ENCODE results near the gene SIGLEC11.
"Not testable (repeated sequence)": the region's sequence is repeated elsewhere in the genome, so short reads cannot be mapped to it uniquely, and the experiment has no call there.

The SIGLEC11 gene

DNA sequence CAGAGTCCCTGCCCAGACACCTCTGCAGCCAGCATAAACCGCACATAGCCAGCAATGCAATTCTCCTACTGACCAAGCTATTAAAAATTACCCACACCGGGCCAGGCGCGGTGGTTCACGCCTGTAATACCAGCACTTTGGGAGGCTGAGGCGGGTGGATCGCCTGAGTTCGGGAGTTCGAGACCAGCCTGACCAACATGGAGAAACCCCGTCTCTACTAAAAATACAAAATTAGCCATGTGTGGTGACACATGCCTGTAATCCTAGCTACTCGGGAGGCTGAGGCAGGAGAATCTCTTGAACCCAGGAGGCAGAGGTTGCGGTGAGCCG, 36.1 kb downstream of the SIGLEC11 start:
- not testable (repeated sequence) for DNase-seq

DNA sequence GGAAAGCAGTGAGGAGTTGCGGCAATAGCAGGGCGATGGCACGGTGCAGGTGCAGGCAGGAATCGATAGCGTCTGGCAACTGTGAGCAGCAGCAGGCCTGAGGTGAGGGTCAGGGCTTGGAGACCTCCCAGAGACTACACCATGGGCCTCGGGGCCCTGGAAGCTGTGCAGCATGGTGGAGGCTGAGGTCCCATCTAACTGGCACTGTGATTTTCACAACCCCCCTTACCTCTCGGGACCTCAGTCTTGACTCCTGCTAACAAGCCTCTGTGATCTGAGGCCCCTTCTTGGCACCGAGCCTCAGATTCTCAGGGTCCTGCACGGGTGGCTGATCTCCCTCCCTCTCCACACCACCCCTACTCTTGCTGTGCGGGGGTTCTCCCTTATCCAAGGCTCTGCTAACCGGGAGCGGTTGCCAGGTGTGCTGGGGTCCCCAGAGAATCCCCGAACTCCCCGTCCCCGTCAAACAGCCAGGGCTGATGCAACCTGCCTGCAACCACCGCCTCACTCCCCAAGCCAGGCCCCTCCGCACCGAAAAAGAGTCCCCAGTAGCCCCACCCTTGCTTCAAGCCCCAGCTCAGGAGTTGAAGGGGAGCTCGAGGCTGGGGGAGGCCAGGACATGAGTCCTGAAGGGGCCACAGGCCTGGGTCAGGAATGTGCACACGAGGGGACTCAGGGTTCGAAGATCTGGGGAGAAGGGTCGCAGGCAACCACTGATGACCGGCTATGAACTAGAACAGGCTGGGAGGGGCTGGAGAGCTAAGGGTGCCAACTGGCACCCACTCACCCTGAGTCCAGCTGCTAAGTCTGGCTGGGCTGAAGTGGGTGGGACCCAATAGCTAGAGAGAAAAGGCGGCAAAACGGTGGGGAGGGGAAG, 36.7 kb downstream of the SIGLEC11 start:
- DNase-seq, result no peak

DNA sequence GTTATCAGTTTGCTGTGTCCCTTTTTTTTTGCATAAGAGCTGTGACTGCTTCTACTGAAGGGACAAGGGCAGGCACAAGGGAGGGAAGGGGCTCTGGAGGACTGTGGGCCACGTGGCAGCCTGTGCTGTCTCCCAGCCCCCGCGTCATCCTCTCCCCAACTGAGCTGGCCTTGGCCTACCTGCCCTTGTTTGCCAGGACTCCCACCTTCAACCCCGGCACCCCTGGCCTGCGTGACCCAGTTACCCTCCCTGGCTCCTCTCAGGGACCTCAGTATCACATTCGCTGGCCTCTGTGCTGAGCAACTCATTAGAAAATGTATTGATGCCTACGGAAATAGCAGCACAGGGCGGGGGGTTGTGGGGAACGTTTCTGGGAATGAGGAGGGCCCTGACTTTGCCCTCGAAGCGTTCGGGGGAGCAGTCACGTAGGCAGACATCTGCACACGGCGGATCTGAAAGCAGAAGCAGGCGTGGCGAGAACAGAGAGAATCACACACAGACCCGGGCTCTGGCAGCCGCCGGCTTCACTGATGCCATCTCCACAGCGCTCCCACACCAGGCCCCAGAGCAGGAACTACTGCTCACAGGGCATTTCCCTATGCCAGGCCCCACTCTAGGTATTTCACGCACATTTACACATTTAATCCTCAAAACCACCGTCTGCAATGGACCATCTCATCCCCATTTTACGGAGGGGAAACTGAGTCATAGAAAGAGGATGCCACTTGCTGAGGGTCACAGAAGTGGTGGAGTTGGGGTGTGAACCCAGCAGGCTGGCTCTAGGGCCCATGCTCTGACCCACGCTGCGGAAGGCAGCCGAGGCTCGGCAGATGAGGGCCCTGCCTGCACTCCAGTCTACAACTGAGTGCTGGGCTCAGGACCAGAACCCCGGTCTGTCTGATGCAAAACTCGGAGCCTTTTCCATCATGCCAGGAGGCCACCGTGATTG, 37.6 kb downstream of the SIGLEC11 start:
- DNase-seq, result no peak

DNA sequence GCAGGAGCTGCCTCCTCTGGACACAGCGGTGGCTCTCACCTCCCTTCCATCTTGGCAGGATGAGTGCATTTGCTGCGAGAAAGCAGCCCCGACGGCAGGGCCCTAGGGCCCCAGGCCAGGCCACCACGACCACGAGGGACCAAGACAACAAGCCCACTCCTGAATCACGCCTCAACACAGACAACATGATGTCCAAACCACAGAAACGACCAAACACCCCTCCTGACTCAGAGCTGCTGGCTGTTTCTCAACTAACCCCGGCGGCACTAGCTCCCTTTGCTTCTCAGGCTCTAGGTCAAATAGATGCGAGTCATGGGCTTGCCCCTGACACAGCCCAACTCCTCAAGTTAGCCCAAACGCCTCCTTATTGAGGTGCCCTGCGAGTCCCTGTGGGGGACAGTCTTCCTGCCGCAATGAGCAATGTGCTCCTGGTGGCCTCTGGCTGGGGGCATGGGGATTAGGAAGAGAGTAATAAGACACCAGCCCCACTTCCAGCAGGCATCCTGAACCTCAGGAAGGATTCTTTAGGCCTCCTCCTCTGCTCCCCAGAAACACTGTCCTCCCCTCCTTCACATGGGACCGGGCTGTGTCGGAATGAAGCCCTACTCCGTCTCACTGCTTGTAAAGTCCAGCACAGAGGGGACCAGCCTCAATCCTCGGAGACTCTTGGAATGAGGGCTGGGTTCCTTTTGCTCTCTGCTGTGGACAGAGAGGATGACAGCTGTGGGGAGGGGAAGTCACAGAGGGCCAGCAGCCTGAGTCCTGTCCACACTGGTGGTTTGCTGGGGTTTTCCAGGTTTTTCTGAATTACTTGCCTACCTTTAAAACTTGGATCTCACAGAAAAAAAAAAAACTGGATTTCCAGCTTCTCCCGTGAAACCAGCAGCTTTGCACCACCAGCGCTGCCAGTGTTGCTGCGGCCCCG, 38.8 kb downstream of the SIGLEC11 start:
- no peak for DNase-seq

DNA sequence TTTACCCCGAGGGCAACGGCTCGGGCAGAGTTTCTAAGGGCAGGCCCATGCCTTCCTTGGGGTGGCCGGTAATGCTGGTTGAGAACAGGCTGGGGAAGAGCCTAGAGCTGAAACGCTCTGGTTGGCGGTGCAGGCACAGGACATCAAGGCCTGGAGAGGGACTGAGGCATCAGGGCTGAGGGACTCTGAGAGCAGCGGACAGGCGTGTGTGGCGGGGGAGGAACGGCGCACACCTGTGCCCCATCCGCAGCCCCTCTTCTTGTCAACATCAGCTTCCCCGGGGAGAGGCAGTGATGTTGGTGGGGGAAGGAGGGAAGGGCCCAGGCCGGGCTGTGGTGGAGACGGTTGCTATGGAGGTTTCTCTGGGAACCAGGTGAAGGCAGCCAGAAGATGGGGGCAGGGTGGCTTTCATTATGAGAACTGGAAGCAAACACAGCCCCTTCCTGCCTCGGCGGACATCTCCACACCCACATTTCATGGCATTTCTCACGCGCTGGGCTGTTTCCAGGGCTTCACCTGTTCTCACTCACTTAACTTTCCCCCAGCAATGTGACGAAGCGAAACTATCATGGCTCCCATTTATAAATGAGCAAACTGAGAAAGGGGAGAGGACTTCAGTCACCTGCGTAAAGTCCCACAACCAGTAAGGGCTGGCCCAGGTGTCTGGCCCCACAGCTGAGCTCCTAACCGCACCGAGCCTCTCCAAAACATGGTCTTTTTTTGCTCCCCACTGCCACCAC, 40.2 kb downstream of the SIGLEC11 start:
- DNase-seq, result no peak

DNA sequence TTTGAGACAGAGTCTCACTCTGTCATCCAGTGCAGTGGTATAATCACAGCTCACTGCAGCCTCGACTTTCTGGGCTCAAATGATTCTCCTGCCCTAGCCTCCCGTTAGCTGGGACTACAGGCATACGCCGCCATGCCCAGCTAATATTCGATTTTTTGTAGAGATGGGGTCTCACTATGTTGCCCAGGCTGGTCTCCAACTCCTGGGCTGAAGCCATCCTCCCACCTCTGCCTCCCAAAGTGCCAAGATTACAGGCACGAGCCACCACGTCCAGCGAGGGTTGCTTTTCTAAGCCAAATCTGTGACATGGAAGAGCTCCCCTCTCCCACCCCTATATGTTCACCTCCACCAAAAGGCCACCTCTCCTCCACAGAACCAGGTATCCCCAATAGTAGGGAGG, 42.9 kb downstream of the SIGLEC11 start:
- no peak for DNase-seq

DNA sequence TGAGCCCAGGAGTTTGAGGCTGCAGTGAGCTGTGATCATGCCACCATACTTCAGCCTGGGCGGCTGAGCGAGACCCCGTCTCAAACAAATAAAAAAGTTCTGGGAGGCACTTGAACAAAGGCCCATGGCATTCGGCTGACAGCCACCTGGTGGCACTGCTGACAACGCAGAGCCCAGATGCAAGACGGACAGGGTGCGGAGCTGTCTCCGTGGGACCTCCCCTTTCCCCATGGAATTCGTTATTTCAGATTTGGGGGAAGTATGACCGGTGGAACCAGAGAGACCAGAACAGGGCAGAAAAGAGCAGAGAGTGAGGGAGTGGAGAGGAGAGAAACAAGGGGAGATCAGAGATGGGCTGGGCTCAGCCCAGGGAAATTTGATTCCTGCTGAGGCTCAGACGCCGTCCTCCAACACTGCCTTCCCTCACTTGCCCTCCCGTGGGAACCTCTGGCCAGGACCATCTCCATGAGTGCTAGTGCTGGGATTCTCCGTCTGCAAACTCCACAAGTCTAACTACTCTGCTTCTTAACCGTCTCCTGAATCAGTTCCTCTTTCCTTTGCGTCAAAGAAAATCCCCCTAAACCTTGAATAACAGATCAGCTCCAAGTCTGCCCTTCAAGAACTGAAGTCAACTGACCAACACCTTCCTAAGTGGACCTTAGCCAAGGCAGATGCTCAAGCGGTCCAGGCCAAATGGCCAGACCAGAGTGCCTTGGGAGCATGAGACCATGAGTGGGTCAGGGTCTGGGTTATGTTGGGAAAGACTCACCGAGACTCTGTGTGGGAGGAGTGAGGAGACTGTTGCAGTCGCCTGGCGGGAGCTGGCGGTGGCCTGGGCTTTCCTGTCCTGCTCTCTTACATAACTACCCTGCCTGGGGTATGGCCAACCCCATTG, 43.9 kb downstream of the SIGLEC11 start:
- no peak for DNase-seq

DNA sequence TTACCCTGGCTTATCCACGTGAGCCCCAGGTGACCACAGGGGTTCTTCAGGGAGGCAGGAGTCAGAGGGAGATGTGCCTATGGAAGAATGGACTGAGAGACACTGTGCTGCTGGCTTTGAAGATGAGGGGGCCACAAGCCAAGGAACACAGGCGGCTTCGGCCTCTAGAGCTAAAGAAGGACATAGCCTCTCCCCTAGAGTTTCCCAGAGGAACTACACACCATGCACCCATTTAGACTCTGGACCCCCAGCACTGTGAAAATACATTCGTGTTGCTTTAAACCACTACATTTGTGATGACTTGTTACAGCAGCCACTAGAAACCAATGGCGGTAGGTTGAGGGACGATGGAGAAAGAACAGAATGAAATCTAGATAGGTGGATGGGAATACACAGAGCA, 45.7 kb downstream of the SIGLEC11 start:
- DNase-seq, result no peak

DNA sequence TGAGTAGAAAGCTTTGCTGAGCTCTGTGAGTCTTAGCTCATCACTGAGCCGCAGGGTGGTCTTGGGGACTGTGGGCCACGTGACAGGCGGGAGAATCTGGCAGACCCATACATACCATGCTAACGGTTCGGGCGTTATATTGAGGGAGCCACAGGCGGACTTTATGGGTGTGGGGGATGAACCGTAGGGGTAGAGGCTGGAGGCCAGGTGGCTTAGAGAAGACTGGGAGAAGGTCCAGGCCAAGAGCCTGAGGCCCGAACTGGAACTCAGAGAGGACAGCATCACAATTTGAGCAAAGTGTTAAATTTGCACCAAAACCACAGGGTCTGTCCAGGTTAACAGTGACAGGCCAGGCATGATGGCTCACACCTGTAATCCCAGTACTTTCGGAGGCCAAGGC, 47.3 kb downstream of the SIGLEC11 start:
- DNase-seq, result no peak

DNA sequence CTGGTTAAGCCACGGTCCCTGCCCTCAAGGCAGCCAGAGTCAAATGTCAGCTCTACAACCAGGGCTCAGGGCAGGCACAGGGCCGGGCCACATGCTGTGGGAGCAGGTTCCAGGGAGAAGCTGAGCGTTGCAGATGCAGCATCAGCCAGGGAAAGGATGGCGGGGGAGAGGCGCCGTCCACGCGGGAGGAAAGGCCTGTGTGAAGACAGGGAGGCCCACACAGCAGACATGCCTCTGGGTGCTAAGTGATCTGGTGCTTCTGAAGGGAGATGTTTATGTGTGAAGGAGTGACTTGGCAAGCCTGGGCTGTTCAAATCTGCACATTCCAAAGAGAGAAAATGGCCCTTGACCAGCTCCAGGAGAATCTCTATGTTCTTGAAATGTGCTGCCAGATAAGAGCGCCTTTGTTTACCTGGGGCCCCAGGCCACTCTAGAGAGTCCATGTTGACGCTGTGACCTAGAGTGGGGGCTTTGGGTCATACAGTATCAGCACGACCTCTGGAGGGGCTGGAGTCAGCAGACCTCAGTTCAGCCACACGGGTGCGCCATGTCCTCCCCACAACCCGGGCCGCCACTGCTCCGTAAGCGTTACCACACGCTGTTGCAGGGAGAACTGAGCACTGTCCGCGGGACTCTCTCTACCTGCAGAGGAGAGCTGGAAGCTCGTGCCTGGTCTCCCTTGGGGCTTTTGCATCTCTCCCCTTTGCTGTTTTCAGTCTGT, 47.8 kb downstream of the SIGLEC11 start:
- no peak for DNase-seq

DNA sequence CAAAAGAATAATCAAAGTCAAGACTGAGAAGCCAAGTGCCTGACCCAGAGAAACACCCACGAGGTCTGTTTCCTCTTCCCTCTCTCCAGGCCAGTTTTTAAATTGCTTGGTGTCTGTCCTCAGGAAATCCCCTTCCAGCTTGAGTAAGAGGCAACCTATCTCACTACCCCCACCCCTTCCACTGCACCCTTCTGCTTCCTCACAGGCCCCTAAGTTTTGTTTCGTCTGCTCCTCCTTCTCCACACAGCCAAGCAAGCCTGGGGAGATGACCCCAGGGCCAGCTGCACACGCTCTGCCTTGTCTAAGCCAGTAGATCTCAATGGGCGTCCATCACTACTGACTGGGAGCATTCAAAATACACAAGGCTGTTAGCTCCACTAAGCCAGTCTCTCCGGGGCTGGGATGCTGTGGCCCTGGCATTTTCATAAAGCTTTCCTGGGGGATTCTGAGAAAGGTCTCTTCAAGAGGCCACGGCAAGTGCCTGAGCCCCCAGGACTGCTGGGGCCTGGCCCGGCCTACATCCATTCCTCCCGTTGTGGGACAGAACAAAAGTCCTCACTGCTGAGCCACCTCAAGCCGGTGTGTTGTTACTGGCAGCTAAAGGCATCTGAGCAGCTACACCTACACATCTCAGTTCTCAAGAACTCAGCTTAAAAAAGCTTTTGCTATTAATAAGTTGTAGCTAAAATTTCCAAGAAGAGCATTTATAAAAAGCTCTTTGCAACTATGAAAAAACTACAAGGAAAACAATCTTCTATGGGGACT, 49.4 kb downstream of the SIGLEC11 start:
- DNase-seq, result no peak

DNA sequence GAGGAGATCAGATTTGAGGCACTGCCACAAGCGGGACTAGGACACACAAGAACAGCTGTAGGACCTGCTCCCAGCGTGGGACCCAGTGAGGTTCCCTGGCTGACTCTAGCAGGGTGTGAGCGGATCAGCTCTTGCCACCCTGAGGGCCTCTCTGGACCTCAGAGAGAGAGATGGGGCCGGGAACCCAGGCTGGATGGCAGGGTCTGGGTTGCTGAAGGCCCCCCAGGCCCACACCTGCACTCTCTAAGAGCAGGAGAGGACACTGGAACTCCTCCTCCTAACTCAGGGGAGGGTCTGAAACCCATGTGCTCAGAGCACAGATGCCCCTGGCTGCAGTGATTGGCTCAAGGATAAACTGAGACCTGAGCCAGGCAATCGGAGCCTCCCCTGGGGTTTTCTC, 50.8 kb downstream of the SIGLEC11 start:
- no peak for DNase-seq

DNA sequence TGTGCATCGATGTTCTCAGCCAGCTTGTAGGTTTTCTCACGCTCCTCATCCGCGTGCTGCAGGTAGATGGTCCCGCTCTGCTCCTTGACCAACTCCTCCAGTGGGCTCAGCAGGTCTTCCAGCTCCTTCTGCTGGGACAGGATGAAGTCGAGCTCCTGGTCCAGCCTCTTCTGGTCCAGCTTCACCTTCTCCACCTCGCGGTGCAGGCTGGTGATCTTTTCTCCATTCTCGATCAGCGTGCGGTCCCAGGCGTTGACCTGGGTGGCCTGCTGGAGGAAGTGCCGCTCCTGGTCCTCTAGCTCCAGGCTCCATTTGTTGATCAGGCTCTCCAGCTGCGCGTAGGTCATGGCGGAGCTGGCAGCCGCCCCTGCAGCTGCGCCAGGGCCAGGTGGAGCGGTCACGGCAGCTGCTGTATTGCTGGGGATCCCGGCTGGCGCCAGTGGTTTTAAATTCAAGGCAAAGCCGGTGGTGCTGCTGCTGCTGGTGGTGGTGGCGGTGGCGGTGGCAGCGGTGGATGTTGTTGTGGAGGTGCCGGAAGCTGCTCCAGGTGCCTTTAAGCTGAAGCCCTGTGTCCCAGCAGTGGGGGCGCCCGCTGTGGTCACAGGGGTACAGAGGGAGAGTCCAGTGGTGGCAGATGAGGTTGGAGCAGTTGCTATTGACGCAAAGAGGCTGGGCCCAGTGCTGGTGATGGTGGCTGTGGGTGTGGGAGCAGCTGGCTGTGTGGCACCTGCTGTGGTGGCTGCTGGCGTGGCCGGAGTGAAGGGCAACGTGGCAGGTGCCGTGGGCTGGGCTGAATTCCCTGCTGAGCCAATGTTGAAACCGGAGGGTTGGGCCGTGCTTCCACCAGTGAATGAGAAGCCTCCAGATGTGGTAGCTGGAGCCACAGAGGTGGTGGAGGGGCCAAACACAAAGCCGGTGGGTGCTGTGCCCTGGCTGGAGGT, 52.2 kb downstream of the SIGLEC11 start:
- DNase-seq, result no peak

DNA sequence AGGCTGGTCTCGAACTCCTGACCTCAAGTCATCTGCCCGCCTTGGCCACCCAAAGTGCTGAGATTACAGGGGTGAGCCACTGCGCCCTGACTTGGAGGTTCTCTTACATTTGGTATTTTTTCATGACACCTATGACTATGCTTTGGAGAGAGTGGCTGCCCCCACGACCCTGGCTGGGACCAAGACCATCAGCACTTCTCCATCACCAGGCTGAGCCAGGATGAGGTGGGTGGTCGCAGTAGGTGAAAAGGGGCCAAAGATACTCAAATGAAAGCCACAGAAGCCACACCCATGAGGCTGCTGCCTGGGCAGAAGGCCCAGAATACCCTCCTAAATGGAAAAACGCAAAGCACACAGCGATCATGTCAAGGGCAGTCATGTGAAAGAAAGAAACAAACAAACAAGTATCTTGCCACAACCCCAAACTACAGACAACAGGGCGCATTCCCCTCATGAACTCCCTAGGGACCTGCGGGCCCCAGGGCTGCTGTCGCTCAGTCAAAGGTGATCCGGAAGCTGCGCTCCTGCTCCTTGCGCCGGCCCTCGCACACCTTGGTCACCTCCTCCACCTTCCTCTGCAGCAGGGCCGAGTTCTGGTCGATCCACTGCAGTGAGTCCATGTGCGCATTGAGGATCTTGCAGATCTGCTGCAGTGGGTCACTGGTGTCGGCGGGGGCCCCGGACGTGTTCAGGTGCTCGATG, 53.1 kb downstream of the SIGLEC11 start:
- DNase-seq, result no peak

DNA sequence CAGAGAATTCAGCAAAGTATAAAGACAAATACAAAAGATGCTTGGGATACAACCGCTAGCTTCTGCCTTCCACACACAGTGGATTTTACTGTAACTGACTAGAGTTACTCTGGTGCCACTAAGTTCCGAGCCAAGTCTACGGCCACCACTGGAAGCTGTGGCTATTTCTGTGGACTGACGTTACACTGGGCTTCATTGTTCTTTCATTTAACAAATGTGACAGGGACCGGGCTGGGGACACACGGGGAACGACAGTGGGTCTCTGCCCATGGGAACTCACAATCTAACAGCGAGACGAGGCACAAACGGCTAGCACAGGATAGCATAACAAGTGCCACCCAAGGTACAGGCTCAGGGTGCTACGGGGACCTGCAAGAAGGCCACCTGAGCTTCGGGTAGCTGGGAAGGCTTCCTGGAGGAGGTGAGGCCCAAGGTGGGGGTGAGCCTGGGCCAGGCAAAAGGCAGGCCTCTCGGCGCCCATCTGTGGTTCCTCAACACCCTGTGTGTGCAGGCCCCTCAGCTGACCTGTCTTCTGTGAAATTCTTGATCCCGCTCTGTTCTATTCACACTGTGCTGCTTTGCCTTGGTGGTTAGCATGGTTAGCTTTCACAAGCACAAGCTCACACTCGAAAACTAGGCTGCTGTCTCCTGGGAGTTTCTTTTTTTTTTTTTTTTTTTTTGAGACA, 54.0 kb downstream of the SIGLEC11 start:
- no peak for DNase-seq

DNA sequence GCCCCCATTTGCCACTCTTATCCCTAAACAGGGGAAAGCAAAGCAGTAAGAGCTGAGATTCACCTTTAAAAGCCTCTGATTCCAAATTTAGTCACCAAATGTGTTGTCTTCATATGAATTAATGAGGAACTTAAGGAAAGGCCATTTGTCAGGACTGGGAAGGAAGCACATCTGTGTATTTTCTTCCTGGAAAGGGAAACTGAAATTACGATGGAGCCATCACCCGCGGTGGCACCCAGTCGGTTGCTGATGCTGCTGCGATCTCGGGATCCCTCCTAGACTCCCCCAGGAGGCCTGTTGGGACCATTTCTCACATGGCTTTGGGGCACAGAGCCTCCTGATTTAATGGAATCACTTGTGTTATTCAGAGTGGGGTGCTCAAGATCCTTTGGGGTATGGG, 56.8 kb downstream of the SIGLEC11 start:
- no peak for DNase-seq

Measured in NCI-H748 treated with DMSO at 0.1 percent for 48 hours (cell line).